GM19035 (cell line): ENCODE results near the gene ARPC5L.
"Not testable (repeated sequence)": the region's sequence is repeated elsewhere in the genome, so short reads cannot be mapped to it uniquely, and the experiment has no call there.

Experiments
- ATAC-seq: cut with Tn5 transposase; IDR thresholded peaks from one replicate; pipeline ENCODE4 v1.9.1; 2021; ENCODE audit not compliant: unreplicated experiment

Gene ARPC5L

DNA sequence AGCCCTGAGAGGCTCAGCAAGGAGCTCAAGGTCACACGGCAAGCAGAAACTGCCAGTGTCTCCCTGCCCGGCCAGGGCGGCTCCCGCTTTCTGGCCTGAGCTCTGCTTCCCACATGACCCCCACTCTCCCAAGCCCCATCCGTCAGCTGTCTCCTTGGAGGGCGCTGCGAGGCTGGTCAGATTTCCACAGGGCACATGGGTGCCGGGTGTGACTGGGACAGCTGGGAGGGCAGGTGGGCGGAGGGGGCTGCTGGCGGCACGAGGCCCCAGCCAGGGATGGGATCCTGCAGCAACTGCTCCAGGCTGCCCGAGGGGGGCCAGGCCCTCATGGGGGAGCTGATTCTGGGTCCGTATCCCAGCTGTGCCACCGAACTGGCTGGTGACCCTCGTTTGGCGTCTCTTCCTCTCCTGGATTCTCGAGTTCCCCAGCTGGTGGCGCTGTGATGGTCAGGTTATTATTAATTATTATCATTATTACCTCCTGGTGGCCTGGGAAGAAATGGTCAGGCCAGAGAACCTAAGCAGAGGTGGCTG, 21.6 kb upstream of the ARPC5L start:
- ATAC-seq, result no peak

DNA sequence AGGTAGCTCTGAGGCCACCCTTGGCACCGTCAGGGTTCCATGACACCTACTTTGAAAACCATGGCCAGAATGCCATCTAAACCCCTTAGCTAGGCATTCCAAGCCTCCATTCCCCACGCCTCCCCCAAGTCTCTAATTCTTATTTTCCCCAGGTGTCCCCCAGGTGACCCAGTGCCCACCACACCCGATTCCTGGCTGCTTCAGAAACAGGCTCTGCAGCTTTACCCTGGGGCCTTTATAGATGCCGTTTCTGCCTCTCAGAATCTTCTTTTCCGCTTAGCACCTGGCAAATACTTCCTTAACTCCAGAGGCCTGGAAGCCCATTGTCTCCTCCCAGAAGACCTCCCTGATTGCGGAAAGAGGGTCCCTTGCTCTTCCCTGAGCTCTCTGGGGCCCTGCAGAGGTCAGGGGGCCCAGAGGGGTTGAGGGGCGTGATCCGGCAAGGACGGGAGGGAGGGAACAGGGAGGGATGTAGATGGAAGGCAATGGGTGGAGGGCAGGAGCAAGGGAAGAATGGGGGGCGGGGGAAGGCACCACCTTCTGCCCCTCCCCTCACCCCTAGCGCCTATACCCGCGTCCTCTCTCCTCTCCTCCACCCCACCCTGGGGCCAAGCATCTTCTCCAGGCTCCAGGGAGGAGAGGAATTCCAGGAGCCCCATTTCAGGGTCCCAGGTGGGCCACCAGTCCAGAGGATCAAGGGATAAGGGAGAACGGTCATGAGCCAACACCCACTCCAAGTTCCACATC, 20.7 kb upstream of the ARPC5L start:
- ATAC-seq, result no peak

DNA sequence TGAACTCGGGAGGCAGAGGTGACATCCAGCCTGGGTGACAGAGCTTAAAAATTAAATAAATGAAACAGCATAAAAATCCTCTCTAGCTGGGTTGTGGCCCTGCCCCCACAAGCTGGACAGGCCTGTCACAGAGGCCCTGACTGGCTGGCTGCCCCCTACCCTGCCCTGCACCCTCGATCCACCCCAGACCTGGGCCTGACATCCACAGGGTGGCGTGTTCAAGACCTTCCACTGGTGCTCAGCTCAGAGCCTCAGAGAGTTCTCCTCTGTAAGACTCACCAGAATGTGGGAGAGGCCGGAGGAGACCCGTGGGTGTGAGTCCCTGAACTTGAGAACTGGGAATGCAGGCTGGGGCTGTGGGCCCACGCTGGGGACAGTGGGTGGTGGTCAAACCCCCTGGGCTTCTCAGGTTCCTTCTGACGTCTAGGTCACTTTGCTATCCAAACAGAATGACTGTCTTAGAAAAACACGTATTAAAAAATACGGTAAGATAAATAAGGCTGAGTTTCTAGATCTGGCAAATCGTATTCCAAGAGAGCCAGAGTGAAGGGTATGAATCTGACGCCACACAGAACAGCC, 18.4 kb upstream of the ARPC5L start:
- no peak for ATAC-seq

DNA sequence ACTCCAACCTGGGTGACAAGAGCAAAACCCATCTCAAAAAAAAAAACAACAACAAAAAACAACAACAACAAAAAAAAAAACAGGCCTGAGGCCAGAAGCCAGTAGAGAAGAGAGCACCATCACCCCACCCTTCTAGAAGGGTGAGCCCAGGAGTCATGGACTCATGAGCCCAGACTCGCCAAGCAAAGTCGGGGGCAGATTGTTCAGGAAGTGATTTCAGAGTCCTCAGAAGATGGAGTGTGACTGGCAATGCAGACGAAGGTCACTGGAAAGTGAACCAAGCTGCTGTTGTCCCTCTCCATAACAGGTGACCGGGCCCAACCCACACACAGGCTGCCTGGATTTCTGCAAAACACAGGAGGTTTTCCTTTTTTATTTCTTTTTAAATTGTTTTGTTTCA, 17.6 kb upstream of the ARPC5L start:
- ATAC-seq, result no peak

DNA sequence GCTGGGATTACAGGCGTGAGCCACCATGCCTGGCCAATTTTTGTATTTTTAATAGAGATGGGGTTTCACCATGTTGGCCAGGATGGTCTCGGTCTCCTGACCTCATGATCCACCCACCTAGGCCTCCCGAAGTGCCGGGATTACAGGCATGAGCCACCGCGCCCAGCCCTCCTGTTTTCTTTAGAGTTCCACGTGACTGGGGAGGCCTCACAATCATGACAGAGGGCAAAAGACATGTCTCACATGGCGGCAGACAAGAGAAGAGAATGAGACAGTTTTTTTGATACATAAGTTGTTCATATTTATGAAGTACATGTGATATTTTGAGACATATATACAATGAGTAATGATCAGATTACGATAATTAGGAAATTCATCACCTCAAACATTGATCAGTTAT, 15.5 kb upstream of the ARPC5L start:
- not testable (repeated sequence) for ATAC-seq

DNA sequence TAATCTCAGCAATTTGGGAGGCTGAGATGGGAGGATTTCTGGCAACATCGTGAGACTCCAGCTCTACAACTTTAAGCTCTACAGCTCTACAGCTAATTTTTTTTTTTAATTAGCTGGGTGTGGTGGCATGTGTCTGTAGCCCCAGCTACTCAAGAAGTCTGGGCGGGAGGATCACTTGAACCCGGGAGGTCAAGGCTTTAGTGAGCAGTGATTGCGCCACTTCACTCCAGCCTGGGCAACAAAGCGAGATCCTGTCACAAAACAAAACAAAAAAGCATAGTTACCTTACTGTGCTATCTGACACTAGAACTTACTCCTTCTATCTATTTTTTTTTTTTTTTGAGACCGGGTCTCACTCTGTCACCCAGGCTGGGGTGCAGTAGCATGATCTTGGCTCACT, 15.0 kb upstream of the ARPC5L start:
- no peak for ATAC-seq

DNA sequence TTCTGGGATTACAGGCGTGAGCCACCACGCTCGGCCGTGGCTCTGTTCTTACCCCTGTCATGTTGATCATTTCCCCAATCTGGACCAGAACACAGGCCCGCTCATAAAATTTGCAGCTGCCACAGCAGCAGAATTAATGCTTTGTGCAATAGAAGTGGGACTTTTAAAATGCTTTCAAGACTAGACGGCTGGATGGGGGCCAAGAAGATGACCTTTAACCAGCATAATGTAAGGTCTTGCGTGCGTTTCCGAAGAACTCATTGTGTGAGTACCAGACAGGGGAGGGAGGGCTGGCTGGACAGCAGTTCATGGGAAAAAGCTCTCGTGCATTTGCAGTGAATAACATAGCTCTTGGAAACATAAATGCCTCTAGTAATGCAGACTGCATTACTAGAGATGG, 12.1 kb upstream of the ARPC5L start:
- no peak for ATAC-seq

DNA sequence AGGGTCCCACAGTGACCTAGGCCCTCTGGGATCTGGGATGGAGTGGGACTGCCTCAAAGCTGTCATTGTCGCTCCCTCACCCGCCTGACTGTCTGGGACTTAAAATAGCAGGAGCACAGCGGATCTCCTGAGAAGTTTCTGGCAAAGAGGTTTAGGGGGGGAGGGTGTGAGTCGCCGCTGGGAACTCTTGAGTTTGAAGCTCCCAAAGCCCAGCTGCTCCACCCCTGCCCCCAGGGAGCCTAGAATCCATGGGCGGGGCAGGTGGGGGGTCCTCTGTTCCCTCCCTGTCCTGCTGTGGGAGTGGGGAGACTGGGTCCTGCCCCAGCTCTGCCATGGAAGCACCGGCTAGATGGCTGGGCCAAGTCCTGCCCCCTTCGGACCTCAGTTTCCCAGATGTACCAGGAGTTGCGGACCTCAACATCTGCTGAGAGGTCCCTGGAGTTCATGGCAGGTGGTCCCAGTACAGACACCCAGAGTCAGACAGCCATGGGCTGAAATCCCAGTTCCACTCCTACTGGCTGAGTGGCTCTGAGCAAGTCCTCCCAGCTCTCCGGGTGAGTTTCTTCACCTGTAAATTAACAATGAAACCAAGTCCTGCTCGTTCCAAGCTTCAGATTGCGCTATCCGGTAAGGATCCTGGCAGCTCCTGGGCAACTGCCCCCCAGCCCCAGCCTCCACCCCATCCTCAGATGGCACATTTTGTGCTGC, 9.7 kb upstream of the ARPC5L start:
- no peak for ATAC-seq

DNA sequence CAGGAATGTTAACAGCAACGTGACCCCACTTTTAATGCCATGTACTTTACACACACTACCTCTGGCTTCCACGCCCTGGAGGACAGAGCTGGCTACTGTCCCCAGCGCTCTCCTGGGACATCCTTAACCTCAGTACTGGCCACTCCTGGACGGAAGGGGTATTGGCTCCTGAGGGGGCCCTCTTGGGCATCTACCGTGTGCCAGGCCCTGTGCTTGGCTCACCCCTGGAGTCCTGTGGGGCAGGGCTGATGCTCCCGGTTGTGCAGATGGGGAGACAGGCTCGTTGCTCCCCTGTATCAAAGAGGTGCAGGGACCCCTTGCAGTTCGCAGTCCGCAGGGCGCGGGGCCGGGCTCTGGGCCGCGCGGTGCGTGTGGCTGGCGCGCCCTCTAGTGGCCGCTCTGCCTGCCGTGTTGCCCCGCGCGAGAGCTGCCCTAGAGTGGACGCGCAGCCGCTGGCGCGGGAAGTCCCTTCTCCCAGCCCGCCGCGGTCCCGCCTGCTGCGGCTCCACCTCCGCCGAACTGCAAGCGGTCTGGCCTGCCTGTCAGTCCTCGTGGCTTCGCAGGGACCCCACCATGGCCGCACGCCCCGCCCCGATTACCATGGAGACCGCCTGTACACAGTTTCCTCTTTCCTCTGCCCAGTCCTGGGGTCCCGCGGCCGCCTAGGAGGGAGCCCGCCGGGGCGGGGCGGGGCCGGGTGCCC, 8.9 kb upstream of the ARPC5L start, which contains the start of gene WDR38:
Gene WDR38, plus strand, starts transcription at position 632 of the 703 bp plus-strand sequence. CDS start 72 bp downstream, outside the sequence.
- ATAC-seq, result no peak

DNA sequence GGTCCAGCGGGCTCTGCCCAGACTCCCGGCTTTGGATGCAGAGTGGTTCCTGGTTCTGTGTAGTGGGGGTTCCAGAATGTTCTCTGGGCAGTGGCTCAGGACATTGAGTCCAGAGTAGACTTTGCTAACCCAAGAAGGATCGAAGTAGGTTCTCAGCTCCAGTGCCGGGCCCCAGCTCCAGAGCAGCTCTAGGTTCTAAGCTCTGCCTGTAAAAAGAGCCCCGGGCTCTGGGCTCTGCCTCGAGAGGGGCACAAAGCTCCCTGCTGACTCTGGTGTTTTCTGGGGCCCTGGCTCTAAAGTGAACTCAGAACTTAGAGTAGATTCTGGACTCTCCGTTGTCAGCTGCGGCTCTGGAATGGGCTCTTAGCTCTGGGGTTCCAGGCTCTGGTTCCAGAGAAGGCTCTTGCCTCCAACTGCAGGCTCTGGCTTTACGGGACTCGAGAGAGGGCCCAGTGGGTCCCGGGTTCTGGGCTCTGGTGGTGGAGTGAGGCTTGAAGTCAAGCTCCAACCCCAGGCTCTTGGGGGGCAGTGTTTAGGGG, 8.3 kb upstream of the ARPC5L start:
- ATAC-seq, result no peak

DNA sequence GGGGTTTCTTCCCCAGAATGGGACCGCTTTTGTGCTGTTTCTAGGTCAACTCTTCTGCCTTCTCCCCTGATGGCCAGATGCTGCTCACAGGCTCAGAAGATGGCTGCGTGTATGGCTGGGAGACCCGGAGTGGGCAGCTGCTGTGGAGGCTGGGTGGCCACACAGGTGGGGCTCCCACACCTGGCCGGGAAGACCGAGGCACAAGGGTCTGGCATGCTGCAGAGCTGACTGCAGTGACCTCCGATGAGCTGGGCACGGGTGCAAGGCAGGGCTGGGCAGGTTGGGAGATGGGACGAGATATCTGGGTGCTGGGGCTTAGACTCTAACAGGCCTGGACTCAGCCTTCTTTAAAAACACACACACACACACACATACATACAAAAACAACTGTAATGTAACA, 7.8 kb upstream of the ARPC5L start:
- no peak for ATAC-seq

DNA sequence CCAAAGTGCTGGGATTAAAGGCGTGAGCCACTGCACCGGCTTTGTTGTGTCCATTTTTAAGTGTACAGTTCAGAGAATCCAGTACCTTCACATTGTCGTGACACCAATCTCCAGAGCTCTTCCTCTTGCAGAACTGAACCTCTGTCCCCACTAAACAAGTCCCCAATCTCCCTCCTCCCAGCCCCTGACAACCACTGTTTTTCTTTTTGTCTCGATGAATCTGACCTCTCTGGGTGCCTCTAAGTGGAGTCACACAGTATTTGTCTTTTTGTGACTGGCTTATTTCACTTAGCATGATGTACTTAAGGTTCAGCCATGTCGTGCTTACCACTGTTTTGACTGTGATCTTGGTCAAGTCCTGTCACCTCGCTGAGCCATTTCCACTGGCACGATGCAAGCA, 7.1 kb upstream of the ARPC5L start:
- no peak for ATAC-seq

DNA sequence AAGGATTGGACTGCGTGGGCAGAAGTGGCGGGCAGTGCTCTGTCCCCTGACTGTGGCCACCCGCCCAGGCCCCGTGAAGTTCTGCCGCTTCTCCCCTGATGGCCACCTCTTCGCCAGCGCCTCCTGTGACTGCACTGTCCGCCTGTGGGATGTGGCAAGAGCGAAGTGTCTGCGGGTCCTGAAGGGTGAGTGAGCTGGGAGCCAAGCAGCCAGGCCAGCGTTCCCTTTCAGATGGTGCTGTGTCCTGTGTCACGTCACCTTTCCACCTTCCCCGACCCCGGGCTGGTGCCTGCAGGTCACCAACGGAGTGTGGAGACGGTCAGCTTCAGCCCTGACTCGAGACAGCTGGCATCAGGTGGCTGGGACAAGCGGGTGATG, 6.4 kb upstream of the ARPC5L start:
- ATAC-seq, result no peak

DNA sequence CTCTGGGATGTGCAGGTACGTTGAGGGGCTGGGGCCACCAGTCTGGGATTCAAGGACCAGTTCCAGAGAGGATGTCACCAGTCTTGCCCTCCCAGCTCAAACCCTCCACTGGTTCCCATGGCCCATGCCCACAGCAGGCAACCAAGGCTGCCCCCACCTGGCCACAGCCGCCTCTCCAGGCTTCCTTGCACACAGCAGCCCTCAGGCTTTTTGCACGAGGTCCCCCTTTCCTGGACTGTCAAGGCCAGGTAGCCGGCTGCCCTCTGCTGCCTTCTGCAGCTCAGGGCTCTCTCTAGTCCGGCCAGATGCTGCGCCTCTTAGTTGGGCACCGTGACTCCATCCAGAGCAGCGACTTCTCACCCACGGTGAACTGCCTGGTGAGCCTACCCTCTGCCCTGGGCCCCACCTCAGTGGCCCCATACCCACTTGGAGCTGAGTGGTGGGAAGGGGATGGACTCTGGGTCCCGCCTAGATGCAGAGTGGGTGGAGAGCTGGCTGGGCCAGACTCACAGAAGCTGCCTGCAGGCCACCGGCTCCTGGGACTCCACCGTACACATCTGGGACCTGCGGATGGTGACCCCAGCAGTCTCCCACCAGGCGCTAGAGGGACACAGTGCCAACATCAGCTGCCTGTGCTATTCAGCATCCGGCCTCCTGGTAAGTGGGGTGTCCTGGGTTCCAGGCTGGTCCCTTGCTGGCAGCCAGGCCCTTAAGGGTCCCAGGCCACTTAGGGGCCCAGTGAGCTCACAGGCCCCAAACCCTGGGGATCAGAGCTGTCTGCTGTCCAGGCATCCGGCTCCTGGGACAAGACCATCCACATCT, 5.8 kb upstream of the ARPC5L start:
- no peak for ATAC-seq

DNA sequence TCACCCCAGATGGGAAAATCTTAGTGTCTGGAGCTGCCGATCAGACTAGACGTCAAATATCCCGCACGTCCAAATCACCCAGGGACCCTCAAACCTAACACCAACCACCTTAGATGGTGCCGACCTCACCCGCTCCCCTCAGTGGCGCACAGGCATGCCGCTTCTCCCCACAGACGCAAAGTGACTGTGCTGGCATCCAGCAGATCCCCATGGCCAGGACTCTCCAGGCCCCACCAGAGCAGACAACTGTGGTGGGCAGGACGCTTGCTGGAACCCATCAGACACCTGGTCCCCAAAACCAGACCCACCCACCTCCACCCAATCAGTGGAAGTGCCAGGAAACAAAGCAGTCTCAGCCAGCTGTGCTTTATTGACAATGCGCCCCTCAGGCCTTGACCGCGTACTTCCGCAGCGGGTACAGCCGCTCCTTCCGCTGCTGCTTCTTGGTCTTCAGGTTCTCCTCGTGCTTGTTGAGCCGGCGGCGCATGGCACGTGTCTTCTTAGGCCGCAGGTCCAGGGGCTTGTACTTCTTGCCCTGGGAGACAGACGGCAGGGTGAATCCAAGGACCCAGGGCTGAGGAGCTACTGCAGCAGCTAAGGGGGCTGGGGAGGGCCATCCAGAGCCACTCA, 4.3 kb upstream of the ARPC5L start:
- no peak for ATAC-seq

DNA sequence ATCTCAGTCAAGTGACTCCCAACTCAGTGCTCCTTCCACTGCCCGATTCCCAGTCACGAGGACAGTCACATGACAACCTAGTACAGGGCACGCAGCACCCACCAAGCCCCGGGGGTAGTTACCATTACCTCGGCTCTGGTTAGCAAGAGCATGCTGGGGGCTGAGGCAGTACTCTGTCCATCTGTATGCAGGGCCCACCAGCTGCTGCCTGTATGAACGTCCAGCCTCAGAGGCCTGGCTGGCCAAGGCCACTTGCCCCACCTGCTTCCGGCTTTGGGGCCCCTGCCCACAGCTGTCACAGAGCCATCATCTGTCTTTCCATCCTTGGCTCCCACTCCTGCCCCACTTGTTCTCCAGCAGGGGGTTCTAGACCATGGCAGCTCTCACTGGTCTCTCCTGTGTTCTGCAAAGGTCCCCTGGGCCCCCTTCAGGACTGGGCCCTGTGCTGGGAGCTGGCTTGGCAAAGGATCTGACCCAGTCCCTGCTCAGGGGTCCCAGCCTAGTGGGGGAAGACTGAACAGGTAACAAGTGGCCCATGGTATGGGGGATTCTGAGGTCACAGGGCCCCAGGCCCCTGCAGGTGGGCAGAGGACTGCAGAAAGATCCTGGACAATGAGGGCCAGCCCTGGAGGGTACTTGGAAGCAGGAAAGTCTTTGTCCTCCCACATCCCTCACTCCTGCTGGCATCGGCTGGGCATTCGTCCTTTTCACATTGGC, 3.4 kb upstream of the ARPC5L start:
- no peak for ATAC-seq

DNA sequence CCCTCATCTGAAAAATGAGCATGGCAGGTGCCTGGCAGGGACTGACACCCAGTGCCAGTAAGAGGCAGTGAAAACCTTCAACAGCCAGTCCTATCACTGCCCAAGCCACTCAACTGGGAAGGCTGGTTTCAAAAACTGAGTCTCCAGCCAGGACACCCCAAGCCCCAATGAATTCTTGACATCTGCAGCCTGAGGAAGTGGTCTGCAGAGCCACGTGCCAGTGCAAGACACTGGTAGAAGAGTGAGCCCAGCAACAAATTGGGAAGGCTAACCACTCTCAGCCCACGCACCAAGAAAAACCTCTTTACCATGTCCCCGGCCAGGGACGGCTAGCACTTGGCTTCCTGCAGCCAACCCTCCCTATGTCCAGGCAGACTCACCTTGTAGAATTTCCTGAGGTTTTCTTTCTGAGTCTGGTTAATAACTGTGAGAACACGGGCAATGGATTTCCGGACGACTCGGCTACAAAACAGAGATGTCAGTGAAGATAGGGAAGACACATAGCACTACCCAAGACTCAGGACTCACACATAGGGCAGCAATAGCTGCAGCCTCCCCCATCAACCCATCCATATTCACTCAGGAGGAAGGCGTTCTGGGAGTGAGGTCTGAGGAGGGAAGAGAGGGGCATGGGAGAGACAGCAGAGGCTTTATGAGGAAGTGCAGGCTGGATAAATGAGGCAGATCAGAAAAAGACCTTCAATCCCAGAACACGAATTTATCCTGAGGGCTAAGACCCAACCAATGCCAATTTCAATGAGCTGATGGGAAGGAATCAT, 1.9 kb upstream of the ARPC5L start:
- no peak for ATAC-seq

DNA sequence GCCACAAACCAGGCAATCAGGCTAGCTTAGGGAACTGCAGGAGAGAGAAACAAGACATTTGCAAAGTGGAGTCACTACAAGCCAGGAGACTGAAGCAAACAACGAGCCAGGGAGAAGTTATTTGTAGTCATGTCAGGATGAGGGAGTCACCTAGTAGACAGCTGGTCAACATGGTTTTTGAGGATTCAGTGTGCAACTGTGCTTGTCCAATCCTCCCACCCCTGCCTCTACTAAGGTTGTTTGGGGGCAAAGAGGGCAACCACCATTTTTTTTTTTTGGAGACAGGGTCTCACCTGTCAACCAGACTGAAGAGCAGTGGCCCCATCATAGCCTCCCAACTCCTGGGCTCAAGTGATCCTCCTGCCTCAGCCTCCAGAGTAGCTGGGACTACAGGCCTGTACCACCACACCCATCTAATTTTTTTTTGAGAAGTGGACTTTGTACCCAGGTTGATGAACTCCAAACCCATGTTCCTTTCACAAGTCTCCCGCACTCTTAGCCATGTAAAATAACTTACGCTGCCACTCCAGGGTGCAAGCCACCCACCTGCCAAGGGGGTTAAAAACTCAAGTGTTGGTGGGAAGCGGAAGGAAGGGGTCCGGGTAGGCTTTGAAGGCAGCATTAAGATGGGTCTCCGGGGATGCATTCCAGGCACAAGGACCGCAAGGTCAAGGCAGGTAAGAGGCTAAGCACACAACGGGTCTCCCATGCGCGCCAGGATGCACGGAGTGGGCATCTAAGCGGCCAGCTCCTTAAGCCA, 1.2 kb upstream of the ARPC5L start:
- ATAC-seq, result no peak
